HG03342 (cell line): Measurements from ENCODE around the gene CDC14A.

Source experiments
- ATAC-seq: cut with Tn5 transposase; IDR thresholded peaks from one replicate; pipeline ENCODE4 v1.9.1; 2021; ENCODE audit warnings: mild to moderate bottlenecking, moderate library complexity; ENCODE audit not compliant: unreplicated experiment

The CDC14A gene

GRCh38 chr1:100441651-100442050, 89.3 kb downstream of the CDC14A start:
- no peak for ATAC-seq

DNA sequence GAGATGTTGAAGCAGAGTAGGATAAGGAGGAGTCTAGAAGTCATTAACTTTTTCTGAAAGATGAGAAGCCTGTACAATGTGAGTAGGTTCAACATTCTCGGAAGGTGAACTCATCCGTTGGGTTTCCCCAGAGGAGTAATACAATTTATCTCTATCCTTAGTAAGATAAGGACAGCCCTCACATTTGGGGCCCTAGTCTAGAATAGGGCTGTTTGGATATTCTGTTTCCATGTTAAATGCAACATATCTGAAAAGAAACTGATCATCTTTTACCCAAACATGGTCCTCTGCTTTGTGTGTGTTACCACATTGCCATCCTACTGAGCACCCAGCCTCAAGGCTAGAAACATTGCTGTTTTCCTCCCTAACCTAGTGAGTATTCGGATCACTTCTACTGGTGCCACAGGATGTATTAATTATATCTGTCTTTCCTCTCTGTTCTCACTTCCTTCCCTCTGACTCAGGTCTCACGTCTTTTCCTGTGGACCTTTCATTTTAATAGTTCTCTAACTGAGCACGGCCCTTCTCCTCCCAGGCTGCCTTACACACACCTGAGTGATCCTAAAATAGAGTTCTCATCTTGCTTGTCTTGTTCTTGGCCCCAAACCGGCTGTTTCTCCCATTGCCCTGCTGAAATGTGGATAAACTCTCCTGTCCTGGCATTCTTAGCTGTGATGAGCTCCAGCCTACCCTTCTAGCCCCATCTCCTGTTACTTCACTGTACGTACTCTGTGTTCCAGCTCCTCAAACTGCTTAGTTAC, 91.7 kb downstream of the CDC14A start:
- ATAC-seq, result peak; percentile 63

- ATAC-seq, result no peak
Observed at GRCh38 chr1:100445565-100445964, 93.3 kb downstream of the CDC14A start.

DNA sequence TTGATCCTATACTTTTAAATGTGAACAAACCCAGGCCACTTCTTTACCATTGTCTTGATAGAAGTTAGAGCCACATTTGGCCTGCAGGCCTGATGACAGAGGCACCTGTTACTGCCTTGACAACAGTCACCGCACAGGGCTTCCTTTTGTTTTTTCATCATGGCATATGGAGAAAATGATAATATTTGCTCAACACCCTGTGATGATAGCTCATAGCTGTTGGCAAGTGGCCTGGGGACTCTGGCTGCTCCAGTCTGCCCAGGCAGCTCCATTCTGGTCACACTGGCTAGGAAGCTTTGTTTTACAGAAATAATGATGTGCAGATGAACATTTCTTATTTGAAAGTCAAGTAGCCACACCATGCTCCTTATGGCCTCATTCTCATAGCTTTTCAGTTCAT, 96.1 kb downstream of the CDC14A start:
- no peak for ATAC-seq

GRCh38 chr1:100449477-100449876, 97.2 kb downstream of the CDC14A start:
- ATAC-seq, result peak; percentile 62

- peak; percentile 67 for ATAC-seq
Observed at GRCh38 chr1:100452641-100453040, 100.3 kb downstream of the CDC14A start.

DNA sequence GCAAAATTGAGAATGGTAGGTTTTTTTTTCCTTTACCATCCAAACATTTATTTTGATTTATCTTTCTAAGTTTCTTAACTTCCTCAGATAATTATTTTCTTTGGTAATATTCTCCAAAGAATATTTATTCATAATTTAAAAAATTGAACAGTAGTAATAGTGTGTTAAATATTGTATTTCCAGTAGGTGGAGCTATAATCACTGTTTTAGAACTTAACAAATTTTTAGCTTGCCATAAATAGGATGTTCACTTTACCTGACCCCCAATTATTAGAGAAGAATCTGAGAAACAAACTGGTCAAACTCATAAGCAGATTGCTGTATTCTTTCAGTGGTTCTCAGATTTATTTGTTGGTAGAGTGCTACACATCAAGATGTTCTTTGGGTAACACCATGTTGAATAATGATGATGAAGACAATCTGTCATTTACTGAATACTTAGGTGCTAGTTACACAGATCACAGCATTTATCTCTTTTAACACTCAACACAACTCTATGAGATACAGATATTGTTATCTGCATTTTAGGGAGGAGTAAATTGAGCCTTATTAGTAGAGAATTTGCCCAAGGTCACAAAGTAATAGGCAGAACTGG, 103.3 kb downstream of the CDC14A start:
- no peak for ATAC-seq

- ATAC-seq, result no peak
Observed at GRCh38 chr1:100456880-100457279, 104.6 kb downstream of the CDC14A start.

DNA sequence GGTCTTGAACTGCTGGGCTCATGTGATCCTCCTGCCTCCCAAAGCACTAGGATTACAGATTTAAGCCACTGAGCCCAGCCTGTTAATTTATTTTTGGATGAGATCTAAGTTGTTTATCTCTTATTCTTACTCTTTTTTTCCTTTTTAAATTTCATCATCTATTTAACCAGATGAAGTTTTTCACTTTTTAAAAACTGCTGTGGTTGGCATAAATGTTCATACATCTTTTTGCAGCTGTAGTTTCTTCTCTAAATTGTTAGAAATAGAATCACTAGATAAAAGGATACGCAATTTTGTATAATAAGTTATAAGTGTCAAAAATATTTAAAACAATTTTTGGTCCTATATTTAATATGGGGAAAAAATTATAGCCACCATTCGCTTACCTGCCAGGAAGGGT, 105.4 kb downstream of the CDC14A start:
- ATAC-seq, result no peak

DNA sequence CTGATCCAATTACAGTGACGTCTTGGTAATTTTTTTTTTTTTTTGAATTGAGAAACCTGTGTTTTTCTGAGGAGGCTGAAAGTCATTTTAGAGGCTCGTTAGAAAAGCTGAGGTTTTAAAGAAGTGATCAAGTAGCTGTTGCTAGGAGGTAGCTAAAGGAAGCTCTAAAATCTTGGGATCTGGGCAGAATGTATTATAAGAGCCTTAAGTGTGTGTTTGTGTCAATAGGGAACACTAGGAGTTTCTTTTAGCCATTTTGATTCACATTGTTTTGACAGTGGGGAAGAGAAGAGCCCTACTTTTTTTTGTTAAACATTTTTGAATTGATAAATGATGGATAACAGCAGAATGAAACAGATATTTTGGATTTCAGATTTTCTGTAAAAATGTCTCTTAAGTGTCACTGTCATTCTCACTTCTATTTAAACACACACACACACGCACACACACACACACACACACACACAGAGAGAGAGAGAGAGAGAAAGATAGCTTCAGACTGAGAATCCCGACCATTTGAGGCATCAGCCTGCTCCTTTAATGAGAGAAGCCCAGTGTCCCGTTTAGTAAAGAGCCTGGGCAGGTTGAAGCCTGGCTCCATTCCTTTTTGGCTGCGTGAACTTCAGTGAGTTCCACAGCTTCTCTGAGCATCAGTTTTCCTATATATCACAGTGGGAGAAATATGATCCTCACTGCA, 106.5 kb downstream of the CDC14A start:
- no peak for ATAC-seq

GRCh38 chr1:100459358-100460114, 107.2 kb downstream of the CDC14A start:
- ATAC-seq, result peak; percentile 78

GRCh38 chr1:100461222-100461621, 108.9 kb downstream of the CDC14A start:
- no peak for ATAC-seq

GRCh38 chr1:100462326-100463025, 110.2 kb downstream of the CDC14A start:
- no peak for ATAC-seq

DNA sequence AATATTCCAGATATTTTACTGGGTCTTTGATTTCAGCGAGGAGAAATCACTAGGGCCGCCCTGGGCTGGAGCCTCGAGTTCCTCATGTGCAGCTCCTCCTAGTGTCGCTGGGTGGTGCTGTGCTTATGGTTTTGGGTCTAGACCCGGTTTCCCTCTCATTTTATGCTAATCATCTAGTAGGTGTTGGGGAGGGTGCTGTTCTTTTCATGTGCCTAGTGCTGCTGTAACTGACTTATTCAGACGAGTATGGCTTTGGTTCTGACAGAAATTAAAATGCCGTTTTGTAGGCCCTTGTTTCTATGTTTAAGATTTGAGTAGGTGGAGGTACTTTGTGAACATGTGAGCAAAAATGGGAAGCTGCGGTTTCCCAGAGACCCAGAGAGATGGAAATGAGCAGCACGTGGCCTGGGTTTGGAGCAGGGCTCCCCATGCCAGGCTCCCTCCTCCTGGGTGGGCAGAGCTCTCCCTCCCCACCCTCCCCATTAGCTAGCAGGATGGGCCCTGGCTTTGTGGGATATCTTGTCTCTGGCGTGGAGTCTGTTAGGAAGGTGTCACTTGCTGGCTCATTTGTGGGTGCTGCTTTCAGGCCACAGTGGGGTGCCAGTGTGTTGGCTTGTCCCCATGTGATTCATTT, 111.6 kb downstream of the CDC14A start:
- peak; percentile 93 for ATAC-seq

GRCh38 chr1:100469578-100469977, 117.3 kb downstream of the CDC14A start:
- no peak for ATAC-seq

- no peak for ATAC-seq
Observed at GRCh38 chr1:100474834-100475233, 122.5 kb downstream of the CDC14A start.

DNA sequence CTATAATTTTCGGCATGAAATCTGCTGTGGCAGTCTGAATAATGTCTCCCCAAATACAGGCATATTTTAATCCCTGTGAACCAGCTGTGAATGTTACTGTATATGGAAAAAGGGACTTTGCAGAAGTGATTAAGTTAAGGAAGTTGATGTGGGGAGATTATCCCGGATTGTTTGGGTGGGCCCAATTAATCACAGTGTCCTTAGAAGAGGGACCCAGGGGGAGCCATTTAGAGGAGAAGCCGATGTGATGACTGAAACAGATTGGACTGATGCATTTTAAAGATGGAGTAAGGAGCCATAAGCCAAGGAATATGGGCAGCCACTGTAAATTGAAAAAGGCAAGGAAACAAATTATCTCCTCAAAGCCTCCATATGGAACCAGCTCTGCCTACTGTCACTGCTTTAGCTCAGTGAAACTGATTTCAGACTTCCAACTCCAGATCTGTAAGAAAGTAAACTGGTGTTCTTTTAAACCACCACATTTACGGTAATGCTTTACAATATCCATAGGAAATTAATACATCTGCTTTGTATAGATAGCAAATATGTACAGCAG, 124.5 kb downstream of the CDC14A start:
- ATAC-seq, result no peak

- ATAC-seq, result no peak
Observed at GRCh38 chr1:100478816-100479215, 126.5 kb downstream of the CDC14A start.

DNA sequence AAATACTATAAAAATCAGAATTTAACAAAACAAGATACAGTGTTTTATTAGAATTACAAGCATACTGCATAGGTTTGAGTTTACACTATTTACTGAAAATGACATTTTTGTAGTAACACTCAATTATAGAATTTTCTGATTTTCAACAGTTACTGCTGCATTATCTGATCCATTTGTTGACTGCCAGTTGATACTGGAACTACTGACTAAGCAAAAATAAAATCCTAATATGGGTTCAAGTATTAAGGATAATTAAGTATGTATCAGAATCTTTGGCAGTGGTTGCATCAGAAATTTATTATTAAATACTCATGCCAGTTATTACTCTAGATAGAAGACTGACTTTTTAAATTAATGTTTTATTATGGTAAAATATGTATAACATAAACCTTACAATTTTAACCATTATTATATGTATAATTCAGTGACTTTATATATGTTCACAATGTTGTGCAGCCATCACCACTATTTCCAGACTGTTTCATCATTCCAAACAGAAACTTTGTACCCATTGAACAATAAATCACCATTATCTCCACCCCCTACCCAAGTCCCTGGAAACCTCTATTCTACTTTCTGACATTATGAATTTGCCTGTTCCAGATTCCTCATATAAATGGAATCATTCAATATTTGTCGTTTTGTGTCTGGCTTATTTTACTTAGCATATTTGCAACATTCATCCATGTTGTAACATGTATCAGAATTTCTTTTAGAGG, 127.5 kb downstream of the CDC14A start:
- ATAC-seq, result no peak
